Hematopoietic multipotent progenitor cell treated with erythropoietin and hydrocortisone succinate and interleukin-3 and kit ligand, for 17 days (in vitro differentiated cells): ENCODE results near the gene FLRT2.

Source experiments
- DNase-seq: peaks from one replicate; pipeline ENCODE4 v3.0.0-alpha.2; 2015; ENCODE audit warnings: low spot score

Gene FLRT2

DNA sequence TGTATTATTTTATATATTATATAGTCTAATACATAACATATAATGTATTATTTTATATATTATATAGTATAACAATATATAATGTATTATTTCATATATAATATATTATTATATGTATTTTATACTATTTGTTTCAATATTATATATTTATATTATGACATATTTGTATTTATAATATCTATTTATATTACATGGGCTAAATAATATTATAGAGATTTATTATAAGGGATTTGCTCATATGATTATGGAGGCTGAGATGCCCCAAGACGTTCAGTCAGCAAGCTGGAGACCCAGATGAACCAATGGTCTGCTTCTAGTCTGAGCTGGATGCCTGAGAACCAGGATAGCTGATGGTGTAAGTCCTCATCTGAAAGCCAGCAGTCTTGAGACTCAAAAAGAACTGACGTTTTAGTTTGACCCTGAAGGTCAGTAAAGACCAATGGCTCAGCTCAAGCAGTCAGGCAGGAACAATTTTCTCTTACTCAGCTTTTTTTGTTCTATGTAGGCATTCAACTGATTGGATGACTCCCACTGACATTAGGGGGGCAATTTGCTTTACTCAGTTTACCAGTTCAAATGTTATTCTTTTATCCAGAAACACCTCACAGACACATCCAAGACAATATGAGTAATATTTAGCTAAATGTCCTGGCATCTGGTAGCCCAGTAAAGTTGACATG is 130.4 kb downstream of the FLRT2 start:
- DNase-seq: no peak

- no peak for DNase-seq
Observed at GRCh38 chr14:85662096-85662495, 132.2 kb downstream of the FLRT2 start.

GRCh38 chr14:85663256-85663655 is 133.3 kb downstream of the FLRT2 start:
- no peak for DNase-seq

DNA sequence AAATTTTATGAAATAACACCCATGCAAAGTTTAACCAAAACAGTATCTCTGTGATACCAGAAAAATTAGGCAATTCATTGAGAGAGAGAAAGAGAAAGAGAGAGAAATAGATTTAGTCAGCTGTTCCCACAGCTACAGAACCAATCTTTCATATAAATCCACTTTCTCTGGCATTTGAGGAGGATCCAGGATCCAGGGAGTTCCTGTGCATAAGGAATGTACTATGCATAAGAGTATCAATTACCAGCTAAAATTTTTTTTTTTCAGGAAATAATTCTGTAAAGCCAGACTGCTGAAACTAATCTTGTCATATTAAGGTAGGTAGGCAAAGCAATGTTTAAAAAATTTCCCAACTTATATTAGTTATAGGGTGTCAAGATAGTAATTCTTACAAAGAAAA is 133.7 kb downstream of the FLRT2 start:
- DNase-seq: no peak

DNA sequence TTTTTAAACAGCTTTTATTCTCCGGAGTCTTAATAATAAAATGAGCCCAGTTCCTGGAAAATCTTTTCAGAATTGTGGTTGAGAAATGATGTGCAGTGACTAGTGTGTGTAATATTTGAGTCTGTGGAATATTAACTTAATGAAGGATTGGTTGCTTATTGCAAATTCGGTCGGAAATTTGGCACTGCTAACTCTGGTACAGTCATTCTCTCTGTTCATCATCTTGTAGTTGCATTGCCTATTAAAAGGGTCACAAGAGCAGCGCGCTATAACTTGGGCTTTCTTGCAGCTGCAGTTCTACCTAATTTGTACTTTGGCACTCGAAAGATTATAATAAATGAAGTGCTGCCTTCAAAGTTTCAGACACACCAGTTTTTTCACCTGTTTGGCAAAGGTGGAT is 146.0 kb downstream of the FLRT2 start:
- DNase-seq: no peak

GRCh38 chr14:85686908-85687307 is 157.0 kb downstream of the FLRT2 start:
- no peak for DNase-seq

GRCh38 chr14:85687456-85687855 is 157.5 kb downstream of the FLRT2 start:
- DNase-seq: no peak

GRCh38 chr14:85688006-85688405 is 158.1 kb downstream of the FLRT2 start:
- no peak for DNase-seq

DNA sequence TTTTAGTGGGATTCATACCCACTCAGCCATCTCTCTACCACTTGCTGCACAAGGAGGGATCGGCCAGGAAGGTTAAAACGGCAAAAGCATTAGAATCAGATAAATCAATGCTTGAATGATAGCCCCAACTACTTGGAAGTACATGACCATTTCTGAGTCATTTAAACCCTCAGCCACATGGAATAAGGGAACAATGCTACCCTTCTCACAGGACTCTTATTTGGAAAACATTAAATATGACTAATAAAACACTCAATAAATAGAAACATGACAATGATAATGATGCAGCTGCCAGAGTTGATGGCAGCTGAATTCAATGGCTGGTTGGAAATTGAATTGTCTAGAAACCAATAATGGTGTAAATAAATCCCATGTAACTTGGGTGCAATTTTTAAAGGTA is 165.4 kb downstream of the FLRT2 start:
- no peak for DNase-seq

- no peak for DNase-seq
Observed at GRCh38 chr14:85701116-85701515, 171.2 kb downstream of the FLRT2 start.

GRCh38 chr14:85701763-85702162 is 171.8 kb downstream of the FLRT2 start:
- DNase-seq: no peak

DNA sequence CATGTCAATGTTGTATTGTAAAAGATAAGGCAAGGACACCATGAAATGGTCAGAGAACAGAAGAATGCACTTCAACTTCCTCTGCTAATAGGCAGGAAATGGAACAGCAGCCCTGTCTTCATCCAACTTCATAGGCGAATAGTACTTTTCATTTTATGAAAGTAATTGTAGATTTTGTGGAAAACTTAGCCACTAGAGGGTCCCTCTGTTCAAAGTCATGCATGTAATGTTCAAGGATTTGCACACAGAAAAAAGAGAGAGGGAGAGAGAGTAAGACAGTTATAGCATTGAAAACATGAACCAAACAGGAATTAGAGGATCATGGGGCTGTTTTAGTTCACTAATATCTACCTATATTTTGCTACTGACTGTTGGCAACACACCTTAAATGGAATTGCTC is 172.2 kb downstream of the FLRT2 start:
- DNase-seq: no peak

- DNase-seq: no peak
Observed at GRCh38 chr14:85702997-85703396, 173.1 kb downstream of the FLRT2 start.
